Measurements from ENCODE around the gene SERPINE3.

SERPINE3 gene

DNA sequence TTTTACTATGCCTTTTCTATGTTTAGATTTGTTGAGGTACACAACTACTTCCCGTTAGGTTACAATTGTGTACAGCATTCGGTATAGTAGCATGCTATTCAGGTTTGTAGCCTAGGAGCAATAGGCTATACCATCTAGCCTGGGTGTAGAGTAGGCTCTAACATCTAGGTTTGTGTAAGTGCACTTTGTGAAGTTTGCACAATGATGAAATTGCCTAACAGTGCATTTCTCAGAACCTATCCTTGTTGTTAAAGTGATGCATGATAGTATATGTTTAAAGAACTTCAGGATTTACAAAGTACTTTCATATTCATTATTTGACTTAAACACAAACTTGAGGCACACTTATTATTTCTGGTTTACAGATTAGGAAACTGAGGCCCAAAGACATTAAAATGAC lies 11.5 kb upstream of the SERPINE3 start:
- TF ChIP-seq CTCF (conservative IDR thresholded peaks at IDR 0.05): no peak
- no peak overlapping the region for H3K27ac ChIP-seq

DNA sequence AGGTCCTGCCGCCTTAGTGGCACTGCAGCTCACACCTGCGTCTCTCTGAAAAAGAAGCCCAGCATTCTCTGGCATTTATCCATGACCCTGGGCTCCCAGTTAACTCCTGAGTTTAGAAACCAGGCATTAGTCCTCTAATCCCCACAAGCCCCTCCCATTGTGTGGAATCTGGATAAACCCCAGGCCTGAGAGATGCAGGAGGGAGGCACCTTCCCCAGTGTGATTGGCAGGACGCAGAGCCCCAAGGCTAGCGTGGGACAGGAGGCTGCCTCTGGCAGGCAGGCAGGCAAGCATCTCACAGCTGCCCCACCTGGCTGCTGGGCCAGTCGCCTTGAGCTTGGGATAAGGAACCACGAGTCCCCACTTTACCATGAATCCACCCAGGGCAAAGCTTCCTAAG lies 11.0 kb upstream of the SERPINE3 start:
- no peak for TF ChIP-seq CTCF (conservative IDR thresholded peaks at IDR 0.05)
- H3K27ac ChIP-seq: no peak overlapping the region

- no peak overlapping the region for H3K27ac ChIP-seq
- TF ChIP-seq CTCF (conservative IDR thresholded peaks at IDR 0.05): no peak
Observed at GRCh38 chr13:51329606-51330005, 9.9 kb upstream of the SERPINE3 start.

DNA sequence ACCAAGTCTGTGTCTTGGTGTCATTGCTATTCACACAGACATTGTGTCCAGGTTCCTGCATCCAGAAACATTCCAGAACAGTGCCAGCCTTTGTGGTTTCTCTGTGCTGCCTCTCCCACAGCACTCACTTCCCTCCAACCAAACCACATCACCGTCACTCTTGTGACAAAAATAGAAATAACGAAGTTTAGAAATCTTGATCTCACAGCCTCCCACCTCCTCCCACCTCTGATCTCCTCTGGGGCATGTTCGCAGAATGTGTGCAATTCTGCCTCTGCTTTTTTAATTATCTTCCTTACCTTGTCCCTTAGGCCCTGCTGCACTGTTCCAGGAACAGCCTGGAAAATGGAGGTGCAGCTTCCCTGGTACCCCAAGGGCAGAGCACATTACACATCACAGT lies 8.7 kb upstream of the SERPINE3 start:
- H3K27ac ChIP-seq: no peak overlapping the region
- no peak for TF ChIP-seq CTCF (conservative IDR thresholded peaks at IDR 0.05)

- no peak overlapping the region for H3K27ac ChIP-seq
- no peak for TF ChIP-seq CTCF (conservative IDR thresholded peaks at IDR 0.05)
Observed at GRCh38 chr13:51331354-51331861, 8.1 kb upstream of the SERPINE3 start.

- no peak for TF ChIP-seq CTCF (conservative IDR thresholded peaks at IDR 0.05)
- H3K27ac ChIP-seq: no peak overlapping the region
Observed at GRCh38 chr13:51332566-51333361, 6.7 kb upstream of the SERPINE3 start.

DNA sequence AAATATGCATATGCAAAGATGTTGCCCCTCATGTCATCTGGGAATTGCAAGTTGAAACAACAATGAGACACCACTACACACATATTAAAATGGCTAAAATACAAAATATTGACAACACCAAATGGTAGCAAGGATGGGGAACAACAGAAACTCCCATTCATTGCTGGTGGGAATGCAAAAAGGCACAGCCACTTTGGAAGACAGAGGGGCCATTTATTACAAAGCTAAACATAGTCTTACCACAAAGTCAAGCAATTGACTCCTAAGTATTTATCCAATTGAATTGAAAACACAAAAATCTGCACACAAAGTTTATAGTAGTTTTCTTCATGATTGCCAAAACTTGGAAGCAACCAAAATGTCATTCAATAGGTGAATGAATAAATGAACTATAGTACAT lies 6.1 kb upstream of the SERPINE3 start:
- TF ChIP-seq CTCF (conservative IDR thresholded peaks at IDR 0.05): no peak
- H3K27ac ChIP-seq: no peak overlapping the region

All from VCaP (cell line).